NB4 (cell line): ENCODE data around the gene GOLGB1.

Source experiments
- MYC ChIP-seq: IDR thresholded peaks from 2 replicates; pipeline ENCODE4 v1.6.1; 2011; ENCODE audit warnings: low read depth, low read length
- POLR2A ChIP-seq: IDR thresholded peaks from 2 replicates; pipeline ENCODE4 v1.6.1; 2011; ENCODE audit warnings: mild to moderate bottlenecking; ENCODE audit not compliant: insufficient read length; ENCODE audit errors: extremely low read depth
- TF ChIP-seq, protein P1 (sequence below): IDR thresholded peaks from one replicate; pipeline ENCODE4 v1.5.1; 2012; ENCODE audit warnings: low read depth, low read length
- TF ChIP-seq, protein P2 (sequence below): IDR thresholded peaks from 2 replicates; pipeline ENCODE4 v1.6.1; 2011; ENCODE audit warnings: low read depth, low read length

DNA sequence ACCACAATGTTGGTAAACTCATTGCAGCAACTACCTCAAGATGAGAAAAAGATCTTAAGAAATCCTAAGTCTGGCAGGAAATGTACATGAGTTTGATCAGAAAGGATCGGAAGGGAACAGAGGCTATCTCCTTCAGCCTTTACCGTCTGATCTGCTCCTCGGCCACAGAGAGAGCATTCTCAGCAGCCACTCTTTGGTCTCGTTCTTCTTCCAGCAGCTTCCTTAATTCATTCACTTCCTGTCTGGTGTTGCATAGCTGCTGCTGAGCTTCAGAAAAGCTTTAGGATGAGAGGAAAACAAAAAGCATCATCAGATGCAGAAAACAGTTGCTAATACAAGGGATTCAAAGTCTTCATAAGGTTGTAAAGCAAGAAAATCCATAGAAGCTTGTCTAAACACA is 82.2 kb downstream of the GOLGB1 start:
- TF ChIP-seq, protein P1, sequence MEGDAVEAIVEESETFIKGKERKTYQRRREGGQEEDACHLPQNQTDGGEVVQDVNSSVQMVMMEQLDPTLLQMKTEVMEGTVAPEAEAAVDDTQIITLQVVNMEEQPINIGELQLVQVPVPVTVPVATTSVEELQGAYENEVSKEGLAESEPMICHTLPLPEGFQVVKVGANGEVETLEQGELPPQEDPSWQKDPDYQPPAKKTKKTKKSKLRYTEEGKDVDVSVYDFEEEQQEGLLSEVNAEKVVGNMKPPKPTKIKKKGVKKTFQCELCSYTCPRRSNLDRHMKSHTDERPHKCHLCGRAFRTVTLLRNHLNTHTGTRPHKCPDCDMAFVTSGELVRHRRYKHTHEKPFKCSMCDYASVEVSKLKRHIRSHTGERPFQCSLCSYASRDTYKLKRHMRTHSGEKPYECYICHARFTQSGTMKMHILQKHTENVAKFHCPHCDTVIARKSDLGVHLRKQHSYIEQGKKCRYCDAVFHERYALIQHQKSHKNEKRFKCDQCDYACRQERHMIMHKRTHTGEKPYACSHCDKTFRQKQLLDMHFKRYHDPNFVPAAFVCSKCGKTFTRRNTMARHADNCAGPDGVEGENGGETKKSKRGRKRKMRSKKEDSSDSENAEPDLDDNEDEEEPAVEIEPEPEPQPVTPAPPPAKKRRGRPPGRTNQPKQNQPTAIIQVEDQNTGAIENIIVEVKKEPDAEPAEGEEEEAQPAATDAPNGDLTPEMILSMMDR, result no peak
- TF ChIP-seq POLR2A (no peak), MYC (no peak)
- TF ChIP-seq, protein P2, sequence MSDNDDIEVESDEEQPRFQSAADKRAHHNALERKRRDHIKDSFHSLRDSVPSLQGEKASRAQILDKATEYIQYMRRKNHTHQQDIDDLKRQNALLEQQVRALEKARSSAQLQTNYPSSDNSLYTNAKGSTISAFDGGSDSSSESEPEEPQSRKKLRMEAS, result no peak
